SK-MEL-5 (cell line): ENCODE measurements around the gene RAB41. TPM values are rescaled to one million over a fixed set of nuclear protein-coding genes. Genes with fewer than 3 reads are reported as not detected.
"Not testable (repeated sequence)": the region's sequence is repeated elsewhere in the genome, so short reads cannot be mapped to it uniquely, and the experiment has no call there.

Experiments used
- DNase-seq: peaks from one replicate; pipeline ENCODE4 v3.0.0-alpha.2; 2016; ENCODE audit warnings: low read depth, low spot score
- in situ Hi-C: cut with HindIII; loops from 2 replicates; pipeline ENCODE4 v1.10.0; 2016; ENCODE audit warnings: low sequenced_read_pairs, high pct_unique_total_duplicates, low pct_unique_long_range_greater_than_20kb
- small RNA-seq, 2 experiments: library from RNA; depleted of rRNA; stranded (forward); fragments of <200 nt; gene quantifications; one replicate each; pipeline ENCODE3, GENCODE V24; 2014
- total RNA-seq: library from RNA; depleted of rRNA; stranded (reverse); fragments of >200 nt; shearing (Covaris generic); gene quantifications from 2 replicates; pipeline ENCODE4 v1.2.3, GENCODE V29; 2014; rRNA removed

The RAB41 gene
- total RNA-seq, 1 experiment from 2014 or later = not detected

- DNase-seq = no peak
- in situ Hi-C loops = no loop called here
Measured at GRCh38 chrX:70279081-70279480, 2.9 kb upstream of the RAB41 start.

- no peak for DNase-seq
- in situ Hi-C loops = no loop called here
Measured at GRCh38 chrX:70280573-70280972, 1.4 kb upstream of the RAB41 start.

- no peak for DNase-seq
Measured at GRCh38 chrX:70289168-70289792, 7.3 kb downstream of the RAB41 start.

GRCh38 chrX:70289793-70290770, 8.1 kb downstream of the RAB41 start, which contains the start of the genes KIF4A and PDZD11:
KIF4A (plus strand) TSS chrX:70290104; CDS start chrX:70290459, 355 bp downstream.
PDZD11 (minus strand) TSS chrX:70289927; CDS start chrX:70289341, 586 bp downstream.
- peak; percentile 86 for DNase-seq
- in situ Hi-C loops = no loop called here

More at GRCh38 chrX:70289168-70289792, 7.3 kb downstream of the RAB41 start:
- in situ Hi-C loops = no loop called here

DNA sequence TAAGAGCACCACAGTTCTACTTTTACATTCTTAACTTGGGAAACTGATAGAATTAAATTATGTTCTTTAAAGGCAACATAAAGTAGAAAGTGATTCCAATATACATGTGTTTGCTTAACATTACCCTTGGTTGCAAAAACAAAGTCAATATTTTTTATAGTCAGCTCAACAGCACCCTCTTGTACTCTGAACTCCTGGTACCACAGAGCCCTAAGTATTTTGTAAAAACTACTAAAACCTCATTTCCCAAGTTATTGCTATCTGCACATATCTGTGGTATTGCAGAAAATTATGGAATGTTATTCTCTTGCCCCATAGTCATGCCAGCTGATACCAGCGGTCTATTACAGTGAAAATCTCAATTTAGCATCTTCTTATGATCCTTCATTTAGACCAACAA, 10.8 kb downstream of the RAB41 start:
- in situ Hi-C loops = no loop called here
- no peak for DNase-seq

DNA sequence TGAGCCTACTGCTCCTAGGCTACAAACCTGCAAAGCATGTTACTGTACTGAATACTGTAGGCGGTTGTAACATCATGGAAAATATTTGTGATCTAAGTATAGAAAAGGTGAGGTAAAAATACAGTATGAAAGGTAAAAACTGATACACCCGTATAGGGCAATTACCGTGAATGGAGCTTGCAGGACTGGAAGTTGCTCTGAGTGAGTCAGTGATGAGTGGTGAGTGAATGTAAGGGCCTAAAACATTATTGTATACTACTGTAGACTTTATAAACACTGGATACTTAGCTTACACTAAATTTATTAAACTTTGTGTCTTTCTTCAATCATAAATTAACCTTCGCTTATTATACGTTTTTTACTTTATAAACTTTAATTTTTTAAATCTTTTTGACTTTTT, 11.6 kb downstream of the RAB41 start:
- in situ Hi-C loops = no loop called here
- DNase-seq = no peak

- DNase-seq = no peak
- in situ Hi-C loops = no loop called here
Measured at GRCh38 chrX:70301716-70302115, 19.7 kb downstream of the RAB41 start.

DNA sequence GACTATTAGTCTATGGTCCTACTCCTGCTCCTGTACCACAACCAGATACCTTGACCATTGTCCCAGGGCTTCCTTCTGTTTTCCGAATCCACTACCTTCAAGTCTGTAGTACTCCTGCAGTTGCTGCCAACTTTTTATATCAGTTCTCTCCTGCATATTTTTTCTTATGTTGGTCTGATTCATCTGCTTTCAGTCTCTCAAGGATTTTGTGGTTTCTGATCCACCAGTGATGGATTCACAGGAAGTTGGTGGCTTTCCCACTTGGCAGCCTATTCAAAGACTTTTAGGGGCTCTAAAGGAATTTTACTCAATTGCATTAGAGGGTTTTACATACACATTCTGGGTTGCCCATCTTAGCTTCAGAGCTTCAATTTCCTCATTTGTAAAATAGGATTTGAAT, 31.5 kb downstream of the RAB41 start:
- no peak for DNase-seq
- in situ Hi-C loops = no loop called here

- DNase-seq = peak; percentile 6
- in situ Hi-C loops = no loop called here
Measured at GRCh38 chrX:70322784-70323183, 40.8 kb downstream of the RAB41 start.

DNA sequence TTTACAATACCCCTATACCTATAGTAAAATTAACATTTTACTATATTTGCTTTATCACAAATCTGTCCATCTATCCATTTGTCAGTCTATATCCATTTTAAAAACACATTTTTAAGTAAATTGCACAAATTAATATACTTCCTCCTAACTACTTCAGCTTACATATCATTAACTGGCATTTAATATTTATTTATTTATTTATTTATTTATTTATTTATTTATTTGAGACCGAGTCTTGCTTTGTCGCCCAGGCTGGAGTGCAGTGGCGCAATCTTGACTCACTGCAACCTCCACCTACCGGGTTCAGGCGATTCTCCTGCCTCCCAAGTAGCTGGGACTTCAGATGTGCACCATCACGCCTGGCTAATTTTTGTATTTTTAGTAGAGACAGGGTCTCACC, 41.7 kb downstream of the RAB41 start:
- in situ Hi-C loops, DNase-seq: not testable (repeated sequence)

DNA sequence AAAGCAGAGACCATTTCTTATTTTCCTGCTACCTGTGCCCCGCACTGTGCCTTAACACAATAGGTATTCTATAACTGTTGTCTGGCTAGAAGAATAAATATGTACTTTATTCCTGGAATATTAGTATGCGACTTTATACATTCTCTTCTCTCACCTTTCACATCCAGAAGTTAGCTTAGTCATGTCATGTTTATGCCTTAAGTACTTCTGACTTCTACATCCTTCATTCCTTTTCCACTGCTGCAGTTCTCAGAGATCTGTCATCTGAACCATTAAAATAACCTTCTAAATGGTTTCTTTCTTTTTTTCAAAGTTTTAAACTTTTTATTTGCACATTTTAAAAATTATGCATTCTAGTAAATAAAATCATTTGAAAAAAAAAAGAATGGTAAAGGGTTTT, 42.4 kb downstream of the RAB41 start:
- in situ Hi-C loops = no loop called here
- DNase-seq = no peak

DNA sequence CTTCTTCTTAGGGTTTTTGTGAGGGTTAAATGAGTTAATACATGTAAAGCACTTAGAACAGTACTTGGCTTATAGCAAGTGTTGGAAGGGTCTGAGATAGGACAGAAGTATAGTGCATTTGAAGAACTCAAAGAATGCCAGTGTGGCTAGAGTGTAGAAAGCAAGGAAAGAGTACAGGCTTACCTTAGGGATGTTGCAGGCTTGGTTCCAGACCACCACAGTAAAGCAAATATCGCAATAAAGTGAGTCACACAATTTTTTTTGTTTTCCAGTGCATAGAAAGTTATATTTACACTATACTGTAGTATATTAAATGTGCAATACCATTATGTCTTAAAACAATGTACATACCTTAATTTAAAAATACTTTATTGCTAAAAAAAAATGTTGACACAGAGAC, 49.2 kb downstream of the RAB41 start:
- in situ Hi-C loops = no loop called here
- DNase-seq = no peak

DNA sequence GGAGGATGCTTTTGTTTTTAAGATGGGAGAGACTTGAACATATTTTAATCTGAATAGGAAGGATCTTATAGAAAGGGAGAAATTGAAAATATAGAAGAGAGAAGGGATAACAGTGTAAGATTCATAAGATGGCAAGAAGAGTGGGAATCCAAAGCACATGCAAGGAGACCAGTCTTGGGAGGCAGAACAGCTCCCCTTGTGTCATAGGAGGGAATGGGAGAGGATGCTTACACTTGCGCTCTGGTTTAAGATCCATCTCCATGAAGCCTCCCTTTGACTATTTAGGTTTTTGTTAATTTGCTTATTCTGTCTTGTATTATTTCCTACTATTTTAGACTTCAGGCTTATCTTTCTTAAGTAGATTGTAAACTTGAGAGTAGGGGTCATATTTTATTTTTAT, 50.6 kb downstream of the RAB41 start:
- peak; percentile 20 for DNase-seq
- in situ Hi-C loops = no loop called here

Small RNA genes lying within 50 kb of the gene (small RNA-seq; reads per million reads assigned to genes)
- gene RNA5SP507 = 0 to 0.14 reads per million in 2 experiments

Other genes with a start within 250 kb of the RAB41 start
- not detected in 2 replicates for gene AWAT2, start 232.2 kb upstream of the RAB41 start, total RNA-seq
- gene OTUD6A, start 219.7 kb upstream of the RAB41 start, total RNA-seq = not detected in 2 replicates
- gene IGBP1, start 148.7 kb upstream of the RAB41 start, total RNA-seq = 148 and 154 TPM in 2 replicates
- 0.13 TPM in 1 of 2 replicates, not detected in the other for gene DGAT2L6, start 104.7 kb upstream of the RAB41 start, total RNA-seq
- not detected in 2 replicates for gene AWAT1, start 47.5 kb upstream of the RAB41 start, total RNA-seq
- gene P2RY4, start 22.0 kb upstream of the RAB41 start, total RNA-seq = not detected in 2 replicates
- not detected in 2 replicates for gene ARR3, start 13.8 kb upstream of the RAB41 start, total RNA-seq
- 110 and 111 TPM in 2 replicates for gene PDZD11, start 7.8 kb downstream of the RAB41 start, total RNA-seq
- 18.2 and 19.1 TPM in 2 replicates for gene KIF4A, start 7.9 kb downstream of the RAB41 start, total RNA-seq
- not detected in 2 replicates for gene GDPD2, start 141.1 kb downstream of the RAB41 start, total RNA-seq
- gene DLG3, start 162.7 kb downstream of the RAB41 start, total RNA-seq = 0.64 and 2.5 TPM in 2 replicates